K562 (cell line): Measurements from ENCODE around the gene RBM17. TPM values are rescaled to one million over a fixed set of nuclear protein-coding genes. Genes with fewer than 3 reads are reported as not detected.

Source experiments
- ATAC-seq: fragments of 200-7000 bp; cut with Tn5 transposase; 3 replicates; pipeline ENCODE4 v1.9.1; 2020; ENCODE audit warnings: moderate library complexity
- BruUV-seq: library from RNA; stranded (reverse); fragments of 400-500 nt; replicated peaks from 2 replicates; lab custom pipeline; 2021; lab: Mats Ljungman, UMichigan
- CTCF ChIA-PET: fragments of 300-600 bp; formaldehyde crosslinking; extraction: SDS; loops from one replicate; lab custom pipeline; 2021; ENCODE audit warnings: low intra/inter-chr PET ratio; lab: Yijun Ruan, JAX
- POLR2A ChIA-PET: fragments of 300-600, 350-650 bp; sonication (Branson Sonifier 250); formaldehyde crosslinking; extraction: SDS; loops from one replicate; lab custom pipeline; 2021; ENCODE audit warnings: antibody characterized with exemption, inconsistent platforms; lab: Yijun Ruan, JAX
- DNase-seq, 4 experiments: peaks; one replicate each; pipeline versions ENCODE4 v3.0.0 to v3.0.0-alpha.2; 2011 to 2018; ENCODE audit warnings: low spot score in 3 of 4, mixed read lengths in 3 of 4; ENCODE audit errors: extremely low read depth in 1 of 4
- FAIRE-seq: peaks from 2 replicates; lab custom pipeline; 2011; peaks lifted over from hg19 to GRCh38; lab: Jason Lieb, UNC
- H2AFZ ChIP-seq: 2 replicates; pipeline ENCODE4 v1.6.0; 2011; ENCODE audit warnings: low read depth, low read length, control low read depth, inconsistent platforms
- H3K27ac ChIP-seq: fragments of 200-600 bp; 3 replicates; pipeline ENCODE4 v1.8.0; 2011; ENCODE audit warnings: low read depth, mild to moderate bottlenecking, control low read depth, inconsistent platforms, low read length, moderate library complexity, mixed read lengths; ENCODE audit errors: extremely low read depth
- H3K27me3 ChIP-seq, 2 experiments: fragments of 300-600 bp in 1 of 2; 2 replicates in 1 of 2; 3 replicates in 1 of 2; pipeline versions ENCODE4 v1.6.0 to v1.8.0; 2011; ENCODE audit warnings: inconsistent platforms in 2 of 2, low read length in 2 of 2, mild to moderate bottlenecking in 1 of 2, mixed read lengths in 1 of 2, moderate library complexity in 1 of 2; ENCODE audit not compliant: control insufficient read depth in 2 of 2, insufficient read depth in 2 of 2
- H3K36me3 ChIP-seq: fragments of 300-600 bp; 3 replicates; pipeline ENCODE4 v1.8.0; 2011; ENCODE audit warnings: mild to moderate bottlenecking, low read length, inconsistent platforms; ENCODE audit not compliant: control insufficient read depth, insufficient read depth
- H3K4me1 ChIP-seq, 2 experiments: fragments of 200-600 bp in 1 of 2; replicated peaks in 1 of 2; 2 replicates in 1 of 2; 3 replicates in 1 of 2; pipeline versions ENCODE4 v1.5.1 to v1.8.0; 2011; ENCODE audit warnings: inconsistent platforms in 2 of 2, low read length in 2 of 2, mild to moderate bottlenecking in 1 of 2, mixed read lengths in 1 of 2, moderate library complexity in 1 of 2; ENCODE audit not compliant: control insufficient read depth in 2 of 2, insufficient read depth in 2 of 2
- H3K4me2 ChIP-seq: 2 replicates; pipeline ENCODE4 v1.6.1; 2011; ENCODE audit warnings: low read length, control low read depth, inconsistent platforms, mixed read lengths; ENCODE audit not compliant: insufficient read depth
- H3K4me3 ChIP-seq: fragments of 200-600 bp; sonication (generic), shearing (Covaris generic); 2 replicates; pipeline ENCODE4 v1.5.1; 2016; ENCODE audit warnings: control low read depth, inconsistent platforms
- H3K79me2 ChIP-seq: fragments of 200-600 bp; 3 replicates; pipeline ENCODE4 v1.8.0; 2011; ENCODE audit warnings: low read length, inconsistent platforms; ENCODE audit not compliant: control insufficient read depth, insufficient read depth
- H3K9ac ChIP-seq, 2 experiments: 2 replicates each; pipeline versions ENCODE4 v1.6.0 to v1.6.1; 2011; ENCODE audit warnings: low read depth in 2 of 2, low read length in 2 of 2, control low read depth in 1 of 2, inconsistent platforms in 1 of 2, mild to moderate bottlenecking in 1 of 2, mixed read lengths in 1 of 2; ENCODE audit not compliant: insufficient read depth in 1 of 2
- H3K9me1 ChIP-seq: one replicate; pipeline ENCODE4 v1.6.0; 2011; ENCODE audit warnings: inconsistent platforms, mild to moderate bottlenecking, low read length, moderate library complexity; ENCODE audit not compliant: control insufficient read depth, insufficient read depth
- H3K9me3 ChIP-seq: replicated peaks from 2 replicates; pipeline ENCODE4 v1.5.1; 2011; ENCODE audit warnings: low read depth, low read length, inconsistent platforms; ENCODE audit not compliant: control insufficient read depth, insufficient read depth
- H4K20me1 ChIP-seq: replicated peaks from 2 replicates; pipeline ENCODE4 v1.6.1; 2011; ENCODE audit warnings: low read length, inconsistent platforms, mixed read lengths; ENCODE audit not compliant: control insufficient read depth, insufficient read depth
- C11orf30 ChIP-seq: fragments of 450-650 bp; IDR thresholded peaks from 2 replicates; pipeline ENCODE4 v1.6.1; 2016; ENCODE audit warnings: low read depth, mild to moderate bottlenecking
- MAFK ChIP-seq: IDR thresholded peaks from 2 replicates; pipeline ENCODE4 v1.6.1; 2011; ENCODE audit warnings: low read length, improper control_type of control experiment
- MBD1 ChIP-seq: fragments of 250-450 bp; sonication (Bioruptor Pico); IDR thresholded peaks from 2 replicates; pipeline ENCODE4 v1.8.0; 2022; ENCODE audit warnings: inconsistent platforms
- SAP30 ChIP-seq: fragments of 200-600 bp; sonication (generic); IDR thresholded peaks from 2 replicates; pipeline ENCODE4 v1.6.1; 2012; ENCODE audit warnings: borderline replicate concordance, low read depth, mild to moderate bottlenecking, moderate library complexity, low read length, control low read depth, inconsistent platforms; ENCODE audit not compliant: insufficient read depth, poor library complexity, severe bottlenecking
- SREBF1 ChIP-seq: fragments of 150-350 bp; IDR thresholded peaks from 2 replicates; pipeline ENCODE4 v1.6.1; 2014; ENCODE audit warnings: antibody characterized with exemption, low read depth, low read length, borderline replicate concordance
- SRSF3 ChIP-seq: fragments of 200-400 bp; formaldehyde crosslinking; IDR thresholded peaks from 2 replicates; pipeline ENCODE4 v1.6.1; 2016; ENCODE audit warnings: mild to moderate bottlenecking, low read length, moderate library complexity; ENCODE audit not compliant: insufficient read depth
- USF2 ChIP-seq: sonication (generic); formaldehyde crosslinking; IDR thresholded peaks from 2 replicates; pipeline ENCODE4 v1.5.0; 2020; ENCODE audit warnings: missing genetic modification reagents
- ZBTB5 ChIP-seq: fragments of 450-650 bp; IDR thresholded peaks from 2 replicates; pipeline ENCODE4 v1.6.1; 2017; ENCODE audit warnings: antibody characterized with exemption
- ZFP91 ChIP-seq: sonication (generic); formaldehyde crosslinking; IDR thresholded peaks from 2 replicates; pipeline ENCODE4 v1.8.0; 2022; ENCODE audit warnings: mild to moderate bottlenecking, missing genetic modification reagents
- ZNF316 ChIP-seq: fragments of 450-650 bp; IDR thresholded peaks from 2 replicates; pipeline ENCODE4 v1.6.1; 2016
- whole genome bisulfite sequencing: fragments of 100-300 bp; shearing (Covaris generic); methylation state at CpG from one replicate; pipeline ENCODE4 v1.1.6; 2016; ENCODE audit warnings: low coverage, mixed read lengths; ENCODE audit not compliant: insufficient coverage; ENCODE audit errors: missing lambda C conversion rate; 5-methylcytosine and 5-hydroxymethylcytosine counted together
- in situ Hi-C: fragments of 300-500 bp; cut with MboI; formaldehyde crosslinking; loops from 4 replicates; pipeline ENCODE4 v1.15.0; 2018; ENCODE audit warnings: inconsistent platforms, mixed read lengths
- intact Hi-C: fragments of 100-400 bp; cut with micrococcal nuclease; formaldehyde crosslinking; loops from 2 replicates; pipeline ENCODE4 v1.14.2; 2022
- polyA plus RNA-seq, 8 experiments: library from polyadenylated mRNA; depleted of rRNA in 4 of 8; stranded (reverse) in 5 of 8; unstranded in 3 of 8; fragments of >200 nt; fragmentation: Nextera tagmentation in 2 of 8; fragmentation: Illumina TruSeq in 1 of 8; extraction: Ambion mirVana in 2 of 8; extraction: Trizol in 1 of 8; gene quantifications; 2 replicates each; pipeline versions ENCODE4 v1.2.1 to v1.2.3, GENCODE V29; 2011 to 2014; ENCODE audit warnings: inconsistent platforms in 1 of 8, missing spikeins in 1 of 8
- total RNA-seq, 7 experiments: library from RNA; depleted of rRNA in 6 of 7; stranded (reverse); fragments of >200 nt in 6 of 7; fragmentation: Illumina TruSeq in 2 of 7; extraction: Trizol in 2 of 7; gene quantifications; 2 replicates each; pipeline versions ENCODE4 v1.2.1 to v1.2.3, GENCODE V29; 2011 to 2021; ENCODE audit warnings: low replicate concordance in 1 of 7

The RBM17 gene
- total and polyA plus RNA-seq, 9 of the 15 experiments (the other 6 are each of a cell fraction or from before 2014, with no cell fraction given), result 23.6 to 217 (median 124) TPM

GRCh38 chr10:6128591-6129251 lies 39.9 kb downstream of the RBM17 start:
- H3K4me1 ChIP-seq, result peaks cover 10 to 15% of the 10 kb centered on the region in 2 experiments
- H2AFZ ChIP-seq, result peak overlapping the region; percentile 29
- POLR2A ChIA-PET, result interaction anchor here (0.6 to 2.3 kb wide), 3 partner anchors 9 to 90 kb away, joined by 3 to 9 read pairs (median 3); no protein-coding TSS in a partner anchor
- H3K4me2 ChIP-seq, result peak overlapping the region; percentile 65; the same call in 1 of the 2 replicates
- BruUV-seq, result no TSS peak
- H3K79me2 ChIP-seq, result no peaks in the 10 kb centered on the region
- no peak overlapping the region for H3K4me3 ChIP-seq
- H3K36me3 ChIP-seq, result no peaks in the 10 kb centered on the region
- no peaks in the 10 kb centered on the region for H3K9me1 ChIP-seq
- WGBS, result 3% methylated on average over 15 of the region's 15 CpGs
- H3K27me3 ChIP-seq, result peaks cover 8 to 22% of the 10 kb centered on the region in 2 experiments; a peak in 4 of 5 replicates
- FAIRE-seq (peak; percentile 68), DNase-seq (no peak), ATAC-seq (peak; percentile 58)
- in situ Hi-C loops, result no loop called here
- intact Hi-C loops, result no loop called here
- H3K27ac ChIP-seq, result no peak overlapping the region
- CTCF ChIA-PET, result no interaction called here
- H4K20me1 ChIP-seq, result 0 out of 2 replicates have a peak, but pooled peaks cover 5% of the 10 kb centered on the region
- peak overlapping the region in 1 of 2 experiments; percentile 71; a peak in 1 of 4 replicates for H3K9ac ChIP-seq
- H3K9me3 ChIP-seq, result no peaks in the 10 kb centered on the region
- TF ChIP-seq ZNF316 (peak; percentile 96), USF2 (CRISPR knock-in tag) (no peak), SRSF3 (no peak), SAP30 (peak; percentile 8), MBD1 (CRISPR knock-in tag) (no peak), SREBF1 (no peak), ZFP91 (CRISPR knock-in tag) (0 out of 2 replicates have a peak, but pooled peaks have one; percentile 53), C11orf30 (peak; percentile 92), MAFK (peak; percentile 74; the same call in 1 of the 2 replicates), ZBTB5 (no peak)
